ENCODE results near the gene HSPA1A.
"Not testable (repeated sequence)": the region's sequence is repeated elsewhere in the genome, so short reads cannot be mapped to it uniquely, and the experiment has no call there.

DNA sequence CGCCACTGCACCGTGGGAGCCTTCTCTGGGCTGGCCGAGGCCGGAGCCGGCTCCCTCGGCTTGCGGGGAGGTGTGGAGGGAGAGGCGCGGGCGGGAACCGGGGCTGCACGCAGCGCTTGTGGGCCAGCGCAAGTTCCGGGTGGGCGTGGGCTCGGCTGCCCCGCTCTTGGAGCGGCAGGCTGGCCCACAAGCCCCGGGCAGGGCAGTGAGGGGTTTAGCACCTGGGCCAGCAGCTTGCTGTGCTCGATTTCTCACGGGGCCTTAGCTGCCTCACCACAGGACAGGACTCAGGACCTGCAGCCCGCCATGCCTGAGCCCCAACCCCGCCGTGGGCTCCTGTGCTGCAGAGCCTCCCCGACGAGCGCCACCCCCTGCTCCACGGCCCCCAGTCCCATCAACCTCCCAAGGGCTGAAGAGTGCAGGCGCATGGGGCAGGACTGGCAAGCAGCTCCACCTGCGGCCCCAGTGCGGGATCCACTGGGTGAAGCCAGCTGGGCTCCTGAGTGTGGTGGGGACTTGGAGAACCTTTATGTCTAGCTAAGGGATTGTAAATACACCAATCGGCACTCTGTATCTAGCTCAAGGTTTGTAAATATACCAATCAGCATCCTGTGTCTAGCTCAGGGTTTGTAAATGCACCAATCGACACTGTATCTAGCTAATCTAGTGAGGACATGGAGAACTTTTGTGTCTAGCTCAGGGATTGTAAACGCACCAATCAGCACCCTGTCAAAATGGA is 36.8 kb downstream of the HSPA1A start:
- TF ChIP-seq, protein P1, sequence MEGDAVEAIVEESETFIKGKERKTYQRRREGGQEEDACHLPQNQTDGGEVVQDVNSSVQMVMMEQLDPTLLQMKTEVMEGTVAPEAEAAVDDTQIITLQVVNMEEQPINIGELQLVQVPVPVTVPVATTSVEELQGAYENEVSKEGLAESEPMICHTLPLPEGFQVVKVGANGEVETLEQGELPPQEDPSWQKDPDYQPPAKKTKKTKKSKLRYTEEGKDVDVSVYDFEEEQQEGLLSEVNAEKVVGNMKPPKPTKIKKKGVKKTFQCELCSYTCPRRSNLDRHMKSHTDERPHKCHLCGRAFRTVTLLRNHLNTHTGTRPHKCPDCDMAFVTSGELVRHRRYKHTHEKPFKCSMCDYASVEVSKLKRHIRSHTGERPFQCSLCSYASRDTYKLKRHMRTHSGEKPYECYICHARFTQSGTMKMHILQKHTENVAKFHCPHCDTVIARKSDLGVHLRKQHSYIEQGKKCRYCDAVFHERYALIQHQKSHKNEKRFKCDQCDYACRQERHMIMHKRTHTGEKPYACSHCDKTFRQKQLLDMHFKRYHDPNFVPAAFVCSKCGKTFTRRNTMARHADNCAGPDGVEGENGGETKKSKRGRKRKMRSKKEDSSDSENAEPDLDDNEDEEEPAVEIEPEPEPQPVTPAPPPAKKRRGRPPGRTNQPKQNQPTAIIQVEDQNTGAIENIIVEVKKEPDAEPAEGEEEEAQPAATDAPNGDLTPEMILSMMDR (IDR thresholded peaks at IDR 0.05 in 4 of 5, conservative IDR thresholded peaks at IDR 0.05 in 1 of 5) = not testable (repeated sequence)
- not testable (repeated sequence) for TF ChIP-seq POLR2A (IDR thresholded peaks at IDR 0.05)

All from gastrocnemius medialis (tissue), 4 donors.